Testis (tissue), 3 donors: ENCODE data around the gene SH3BP4. TPM values are rescaled to one million over a fixed set of nuclear protein-coding genes. Genes with fewer than 3 reads are reported as not detected.

Source experiments
- DNase-seq: peaks from one replicate; pipeline ENCODE4 v3.0.0-alpha.2; 2019
- H3K27ac ChIP-seq, 2 donors: fragments of 200-600 bp; sonication (generic); one replicate each; pipeline ENCODE4 v1.5.1; 2019
- H3K27me3 ChIP-seq: fragments of 200-600 bp; sonication (generic); one replicate; pipeline ENCODE4 v1.5.1; 2019
- H3K36me3 ChIP-seq: fragments of 200-600 bp; sonication (generic); one replicate; pipeline ENCODE4 v1.5.1; 2017; ENCODE audit warnings: low read depth; ENCODE audit errors: missing control alignments
- H3K4me1 ChIP-seq: fragments of 200-600 bp; sonication (generic); one replicate; pipeline ENCODE4 v1.5.1; 2019
- H3K4me3 ChIP-seq, 2 donors: fragments of 200-600 bp; sonication (generic); one replicate each; pipeline ENCODE4 v1.5.1; 2017 to 2019
- H3K9me3 ChIP-seq: fragments of 200-600 bp; sonication (generic); one replicate; pipeline ENCODE4 v1.5.1; 2017
- POLR2A ChIP-seq: fragments of 450-650 bp; IDR thresholded peaks from one replicate; pipeline ENCODE4 v1.6.1; 2017; ENCODE audit warnings: antibody characterized with exemption, mild to moderate bottlenecking, moderate library complexity
- WGBS, 2 donors: methylation state at CpG; one replicate each; pipeline ENCODE4 v1.1.5; 2018; 5-methylcytosine and 5-hydroxymethylcytosine counted together
- intact Hi-C: fragments of 100-400 bp; cut with DNase I; formaldehyde crosslinking; loops from one replicate; pipeline ENCODE4 v1.15.1; 2023; ENCODE audit warnings: low total_unique reads
- polyA plus RNA-seq: library from polyadenylated mRNA; stranded (reverse); fragments of 350-450 nt; fragmentation: Illumina TruSeq; extraction: RNeasy Lipid Tissue Mini Kit (QIAGEN cat#74804); gene quantifications from one replicate; pipeline ENCODE4 v1.2.3, GENCODE V29; 2014; ENCODE audit warnings: low read depth, low replicate concordance; ENCODE audit not compliant: insufficient read depth
- total RNA-seq, 2 donors: library from RNA; depleted of rRNA; stranded (reverse); fragments of >200 nt; gene quantifications; one replicate each; pipeline ENCODE4 v1.2.3, GENCODE V29; 2016
- TF ChIP-seq, protein P1 (sequence below), 3 experiments: fragments of 450-650 bp in 2 of 3; fragments of 200-600 bp in 1 of 3; sonication (generic) in 1 of 3; IDR thresholded peaks; one replicate each; pipeline ENCODE4 v1.5.1; 2016 to 2019; ENCODE audit warnings: antibody characterized with exemption in 3 of 3, mild to moderate bottlenecking in 2 of 3, moderate library complexity in 1 of 3

The SH3BP4 gene
- total and polyA plus RNA-seq, 3 donors from 2014 or later, result 33.3 to 88.5 (median 64.4) TPM

- 15 to 16% methylated on average over 51 to 59 of the region's 59 CpGs for WGBS, 2 donors
- DNase-seq, result peak; percentile 73
- no peaks in the 10 kb centered on the region for H3K9me3 ChIP-seq
- H3K36me3 ChIP-seq, result no peaks in the 10 kb centered on the region
- no peaks in the 10 kb centered on the region for H3K27me3 ChIP-seq
- intact Hi-C loops, result no loop called here
- H3K4me3 ChIP-seq, result peak overlapping the region; percentile 73 to 81
- peak overlapping the region; percentile 91 to 92 for H3K27ac ChIP-seq
- TF ChIP-seq, protein P1, sequence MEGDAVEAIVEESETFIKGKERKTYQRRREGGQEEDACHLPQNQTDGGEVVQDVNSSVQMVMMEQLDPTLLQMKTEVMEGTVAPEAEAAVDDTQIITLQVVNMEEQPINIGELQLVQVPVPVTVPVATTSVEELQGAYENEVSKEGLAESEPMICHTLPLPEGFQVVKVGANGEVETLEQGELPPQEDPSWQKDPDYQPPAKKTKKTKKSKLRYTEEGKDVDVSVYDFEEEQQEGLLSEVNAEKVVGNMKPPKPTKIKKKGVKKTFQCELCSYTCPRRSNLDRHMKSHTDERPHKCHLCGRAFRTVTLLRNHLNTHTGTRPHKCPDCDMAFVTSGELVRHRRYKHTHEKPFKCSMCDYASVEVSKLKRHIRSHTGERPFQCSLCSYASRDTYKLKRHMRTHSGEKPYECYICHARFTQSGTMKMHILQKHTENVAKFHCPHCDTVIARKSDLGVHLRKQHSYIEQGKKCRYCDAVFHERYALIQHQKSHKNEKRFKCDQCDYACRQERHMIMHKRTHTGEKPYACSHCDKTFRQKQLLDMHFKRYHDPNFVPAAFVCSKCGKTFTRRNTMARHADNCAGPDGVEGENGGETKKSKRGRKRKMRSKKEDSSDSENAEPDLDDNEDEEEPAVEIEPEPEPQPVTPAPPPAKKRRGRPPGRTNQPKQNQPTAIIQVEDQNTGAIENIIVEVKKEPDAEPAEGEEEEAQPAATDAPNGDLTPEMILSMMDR (IDR thresholded peaks at IDR 0.05), result no peak
- TF ChIP-seq POLR2A, result no peak
- peaks cover 27% of the 10 kb centered on the region for H3K4me1 ChIP-seq
Observed at GRCh38 chr2:234950730-234951663, 820 bp upstream of the SH3BP4 start.

GRCh38 chr2:234952270-234953115 lies 676 bp downstream of the SH3BP4 start:
- H3K36me3 ChIP-seq, result no peaks in the 10 kb centered on the region
- peak overlapping the region; percentile 89 to 91 for H3K27ac ChIP-seq
- H3K4me1 ChIP-seq, result peaks cover 27% of the 10 kb centered on the region
- WGBS, 2 donors, result 0 to 2% methylated on average over 15 to 94 of the region's 102 CpGs
- no peaks in the 10 kb centered on the region for H3K27me3 ChIP-seq
- DNase-seq, result peak; percentile 25
- intact Hi-C loops, result no loop called here
- TF ChIP-seq POLR2A, result no peak
- TF ChIP-seq, protein P1 (IDR thresholded peaks at IDR 0.05), result no peak
- H3K9me3 ChIP-seq, result no peaks in the 10 kb centered on the region
- H3K4me3 ChIP-seq, result peak overlapping the region; percentile 72 to 81

DNA sequence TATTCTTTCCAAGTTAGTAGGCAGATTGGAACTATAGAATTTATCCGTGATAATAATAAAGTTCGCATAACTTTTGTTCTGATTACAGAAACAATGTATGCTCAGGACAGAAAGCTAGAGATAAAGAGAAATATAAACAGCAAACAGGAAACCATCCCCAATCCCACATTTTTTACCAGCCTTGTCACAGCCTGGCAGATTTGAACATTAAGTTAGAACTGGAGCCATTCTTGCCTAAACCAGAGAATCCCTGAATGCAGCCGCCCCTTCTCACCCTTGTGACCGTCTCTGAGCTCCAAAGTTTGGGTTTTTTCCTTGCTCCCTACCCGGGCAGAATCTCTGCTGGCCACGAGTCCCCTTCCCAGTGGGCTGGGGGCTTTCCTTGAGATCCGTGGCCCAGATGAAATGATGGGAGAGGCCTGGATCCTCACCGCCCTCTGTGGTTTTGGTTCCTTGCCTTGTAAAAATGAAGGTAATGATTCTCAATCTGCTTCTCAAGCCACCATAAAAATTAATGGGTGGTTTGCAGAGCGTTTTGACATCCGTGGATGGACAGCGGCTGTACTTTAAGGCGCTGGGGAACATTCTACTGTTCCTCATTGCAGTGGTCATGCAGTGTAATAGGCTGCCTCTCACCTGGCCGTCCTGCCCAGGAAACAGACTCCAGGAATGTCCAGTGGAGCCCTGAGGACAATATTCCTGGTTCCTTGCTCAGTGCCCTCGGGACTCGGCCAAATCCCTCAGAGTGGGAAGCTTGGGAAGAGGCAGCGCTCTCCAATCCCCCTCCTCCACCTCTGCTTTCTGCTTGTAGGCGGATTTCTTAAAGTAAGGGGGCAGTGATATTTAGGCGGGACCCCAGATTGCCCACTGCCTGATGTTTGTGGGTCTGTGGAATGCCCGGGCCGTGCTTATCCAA lies 1.6 kb downstream of the SH3BP4 start:
- H3K36me3 ChIP-seq, result no peaks in the 10 kb centered on the region
- intact Hi-C loops, result no loop called here
- WGBS, 2 donors, result 10 to 15% methylated on average over 20 of the region's 20 CpGs
- peak overlapping the region; percentile 72 to 81 for H3K4me3 ChIP-seq
- H3K4me1 ChIP-seq, result peaks cover 27% of the 10 kb centered on the region
- H3K27me3 ChIP-seq, result no peaks in the 10 kb centered on the region
- no peak for TF ChIP-seq POLR2A
- TF ChIP-seq, protein P1 (IDR thresholded peaks at IDR 0.05), result no peak
- H3K9me3 ChIP-seq, result no peaks in the 10 kb centered on the region
- H3K27ac ChIP-seq, result peak overlapping the region; percentile 89 to 91
- DNase-seq, result peak; percentile 37

- peaks cover 27% of the 10 kb centered on the region for H3K4me1 ChIP-seq
- peak overlapping the region; percentile 89 to 91 for H3K27ac ChIP-seq
- 20 to 29% methylated on average over 8 of the region's 8 CpGs for WGBS, 2 donors
- H3K27me3 ChIP-seq, result no peaks in the 10 kb centered on the region
- H3K36me3 ChIP-seq, result no peaks in the 10 kb centered on the region
- intact Hi-C loops, result no loop called here
- TF ChIP-seq, protein P1 (IDR thresholded peaks at IDR 0.05), result no peak
- TF ChIP-seq POLR2A, result no peak
- no peaks in the 10 kb centered on the region for H3K9me3 ChIP-seq
- DNase-seq, result peak; percentile 59
- peak overlapping the region in 1 of 2 donors; percentile 72 for H3K4me3 ChIP-seq
Observed at GRCh38 chr2:234954551-234954992, 2.8 kb downstream of the SH3BP4 start.
